Activated naive CD4-positive, alpha-beta T cell treated with anti-CD3 and anti-CD28 coated beads, Interleukin-2, amount 10 ng/mL, durations not matched to agents 5 hours and 36 hours (primary cell): ENCODE results near the gene BICD1. TPM values are rescaled to one million over a fixed set of nuclear protein-coding genes. Genes with fewer than 3 reads are reported as not detected.

Source experiments
- total RNA-seq, 2 experiments: library from RNA; stranded (reverse); gene quantifications; one replicate each; pipeline ENCODE4 v1.2.3, GENCODE V29; 2021

The BICD1 gene
- 10 to 100 TPM; 18.0 to 20.9 TPM for total RNA-seq

DNA sequence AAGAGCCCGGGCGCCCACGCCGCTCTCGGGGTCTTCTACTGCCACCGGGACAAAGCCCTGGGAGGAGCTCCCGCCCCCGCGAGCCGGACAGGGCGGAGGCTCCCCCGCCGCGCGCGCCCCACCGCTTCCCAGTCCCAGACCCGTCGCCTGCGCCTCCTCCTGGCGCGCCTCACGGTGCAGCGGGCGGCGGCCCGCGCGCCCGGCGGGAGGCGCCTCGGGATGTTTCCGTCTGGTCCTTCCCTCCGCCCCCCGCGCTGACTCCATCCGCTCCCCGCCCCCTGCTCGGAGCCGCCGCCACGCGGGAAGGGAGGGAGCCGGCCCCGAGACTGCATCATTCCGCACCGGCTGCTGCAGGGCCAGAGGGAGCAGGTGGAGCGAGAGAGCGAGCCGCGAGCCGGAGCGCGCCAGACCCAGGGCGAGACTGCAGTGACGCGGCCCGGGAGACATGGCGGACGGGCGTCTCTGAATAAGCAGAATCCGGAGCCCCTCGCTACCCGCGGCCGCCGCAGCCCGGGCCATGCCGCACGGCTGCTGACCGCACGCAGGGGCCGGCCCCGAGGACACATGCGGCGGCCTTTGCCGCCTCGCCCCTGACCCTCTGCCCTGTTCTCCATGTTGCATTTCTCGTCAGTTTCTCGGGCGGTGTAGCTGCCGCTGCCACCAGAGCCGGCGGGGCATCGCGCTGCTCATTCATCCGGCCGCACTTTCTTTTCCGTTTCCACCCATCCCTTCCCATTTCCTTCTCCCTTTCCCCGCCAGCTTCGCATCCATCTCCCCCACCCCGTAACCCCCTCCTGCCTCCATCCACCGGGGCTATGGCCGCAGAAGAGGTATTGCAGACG, at the start of gene BICD1:
Gene BICD1 (plus strand): TSS at position 331 of the 842 bp plus-strand sequence. CDS start 485 bp downstream, at position 816.

DNA sequence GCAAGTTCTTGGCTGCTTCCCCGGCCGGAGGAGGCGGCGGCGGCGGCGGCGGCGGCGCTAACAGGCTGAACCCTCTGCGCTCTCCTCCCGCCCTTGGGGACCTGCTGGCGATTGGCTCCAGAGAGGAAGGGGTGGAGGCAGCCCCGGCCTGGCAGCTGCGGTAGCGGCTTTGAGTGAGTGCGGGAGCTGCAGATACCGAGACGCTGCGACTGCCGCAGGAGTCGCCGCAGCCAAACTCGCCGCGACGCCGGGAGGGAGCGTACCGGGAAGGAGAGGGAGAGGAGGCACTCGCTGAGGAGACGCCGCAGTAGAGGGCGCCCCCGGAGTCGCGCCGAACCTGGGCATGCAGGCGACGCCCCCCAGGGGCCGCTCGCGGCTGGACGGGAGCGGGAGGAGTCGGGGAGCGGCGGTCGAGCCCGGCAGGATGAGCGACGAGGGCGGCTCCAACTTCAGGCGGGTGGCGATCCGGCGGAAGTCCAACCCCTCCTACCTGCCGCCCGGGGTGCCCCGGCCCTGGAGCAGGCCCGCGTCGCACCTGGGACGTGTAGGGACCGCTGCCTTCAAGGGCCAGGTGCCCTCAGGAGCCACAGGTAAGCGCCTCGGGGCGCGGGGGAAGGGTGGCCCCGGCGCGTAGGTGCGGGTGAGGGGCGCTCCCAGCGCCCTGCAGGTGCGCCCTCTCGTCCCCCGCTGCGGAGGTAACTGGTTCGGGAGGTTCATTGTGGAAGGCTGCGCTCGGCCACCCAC, 292.9 kb downstream of the BICD1 start, which contains the start of gene FGD4:
Gene FGD4 (plus strand): TSS at position 189 of the 744 bp plus-strand sequence.

Other genes starting within 250 kb of the BICD1 start
- gene RESF1, start 147.4 kb upstream of the BICD1 start, total RNA-seq, result 100 to 1,000 TPM; 170 to 179 TPM